Measurements from ENCODE around the gene ZNF444. TPM values are rescaled to one million over a fixed set of nuclear protein-coding genes. Genes with fewer than 3 reads are reported as not detected.

ZNF444 gene
- total RNA-seq, 1 experiment from 2014 or later = 92.2 TPM

- H3K27me3 ChIP-seq (replicated peaks; ENCODE audit: control insufficient read depth, insufficient read depth, low read length) = no peaks in the 10 kb centered on the region
- Mint-ChIP-seq H3K36me3 (ENCODE audit: insufficient read depth, unreplicated experiment) (peaks cover under 1% of the 10 kb centered on the region), H3K9me3 (ENCODE audit: unreplicated experiment) (peaks cover 6% of the 10 kb centered on the region), H3K4me3 (ENCODE audit: unreplicated experiment) (peak overlapping the region; percentile 12), H3K4me1 (ENCODE audit: low read depth, unreplicated experiment) (peaks cover 30% of the 10 kb centered on the region), H3K27ac (ENCODE audit: unreplicated experiment) (peak overlapping the region; percentile 86), H3K27me3 (ENCODE audit: insufficient read depth, unreplicated experiment) (no peaks in the 10 kb centered on the region)
- H3K4me3 ChIP-seq (ENCODE audit: low read depth, low read length) = no peak overlapping the region
- ChIA-PET POLR2A (no interaction called here), CTCF (no interaction called here)
- DNase-seq = no peak
- no peaks in the 10 kb centered on the region for H3K9me3 ChIP-seq
- no peak for TF ChIP-seq CTCF (IDR thresholded peaks at IDR 0.05; ENCODE audit: insufficient read depth in 1 of 2, low read depth in 1 of 2, low read length in 1 of 2, severe bottlenecking in 1 of 2, unreplicated experiment in 1 of 2)
- intact Hi-C loops (cut with micrococcal nuclease; ENCODE audit: unreplicated experiment) = no loop called here
- H3K36me3 ChIP-seq (ENCODE audit: control insufficient read depth, insufficient read depth, low read length) = no peaks in the 10 kb centered on the region
- peaks cover 18% of the 10 kb centered on the region for H3K4me1 ChIP-seq
- BruUV-seq (replicated peaks) = no TSS peak
Observed at GRCh38 chr19:56134654-56134921, 6.5 kb upstream of the ZNF444 start.

GRCh38 chr19:56136362-56136761 lies 4.7 kb upstream of the ZNF444 start:
- H3K36me3 ChIP-seq (ENCODE audit: control insufficient read depth, insufficient read depth, low read length) = no peaks in the 10 kb centered on the region
- no TSS peak for BruUV-seq (replicated peaks)
- Mint-ChIP-seq H3K27ac (ENCODE audit: unreplicated experiment) (no peak overlapping the region), H3K27me3 (ENCODE audit: insufficient read depth, unreplicated experiment) (no peaks in the 10 kb centered on the region), H3K4me3 (ENCODE audit: unreplicated experiment) (no peak overlapping the region), H3K36me3 (ENCODE audit: insufficient read depth, unreplicated experiment) (peaks cover 17% of the 10 kb centered on the region), H3K9me3 (ENCODE audit: unreplicated experiment) (peaks cover 6% of the 10 kb centered on the region), H3K4me1 (ENCODE audit: low read depth, unreplicated experiment) (peaks cover 37% of the 10 kb centered on the region)
- H3K9me3 ChIP-seq = no peaks in the 10 kb centered on the region
- intact Hi-C loops (cut with micrococcal nuclease; ENCODE audit: unreplicated experiment) = no loop called here
- peaks cover 22% of the 10 kb centered on the region for H3K4me1 ChIP-seq
- H3K4me3 ChIP-seq (ENCODE audit: low read depth, low read length) = no peak overlapping the region
- DNase-seq = no peak
- no peaks in the 10 kb centered on the region for H3K27me3 ChIP-seq (replicated peaks; ENCODE audit: control insufficient read depth, insufficient read depth, low read length)
- CTCF ChIA-PET = no interaction called here
- TF ChIP-seq CTCF (IDR thresholded peaks at IDR 0.05; ENCODE audit: insufficient read depth in 1 of 2, low read depth in 1 of 2, low read length in 1 of 2, severe bottlenecking in 1 of 2, unreplicated experiment in 1 of 2) = no peak
- POLR2A ChIA-PET = no interaction called here

GRCh38 chr19:56137405-56137804 lies 3.7 kb upstream of the ZNF444 start:
- Mint-ChIP-seq H3K36me3 (ENCODE audit: insufficient read depth, unreplicated experiment) (peaks cover 25% of the 10 kb centered on the region), H3K27ac (ENCODE audit: unreplicated experiment) (no peak overlapping the region), H3K9me3 (ENCODE audit: unreplicated experiment) (no peaks in the 10 kb centered on the region), H3K4me3 (ENCODE audit: unreplicated experiment) (no peak overlapping the region), H3K27me3 (ENCODE audit: insufficient read depth, unreplicated experiment) (no peaks in the 10 kb centered on the region), H3K4me1 (ENCODE audit: low read depth, unreplicated experiment) (peaks cover 27% of the 10 kb centered on the region)
- POLR2A ChIA-PET = no interaction called here
- no peak for TF ChIP-seq CTCF (IDR thresholded peaks at IDR 0.05; ENCODE audit: insufficient read depth in 1 of 2, low read depth in 1 of 2, low read length in 1 of 2, severe bottlenecking in 1 of 2, unreplicated experiment in 1 of 2)
- no peaks in the 10 kb centered on the region for H3K36me3 ChIP-seq (ENCODE audit: control insufficient read depth, insufficient read depth, low read length)
- intact Hi-C loops (cut with micrococcal nuclease; ENCODE audit: unreplicated experiment) = no loop called here
- H3K9me3 ChIP-seq = no peaks in the 10 kb centered on the region
- H3K4me3 ChIP-seq (ENCODE audit: low read depth, low read length) = no peak overlapping the region
- no TSS peak for BruUV-seq (replicated peaks)
- DNase-seq = no peak
- CTCF ChIA-PET = no interaction called here
- no peaks in the 10 kb centered on the region for H3K27me3 ChIP-seq (replicated peaks; ENCODE audit: control insufficient read depth, insufficient read depth, low read length)
- H3K4me1 ChIP-seq = peaks cover 15% of the 10 kb centered on the region

Data from Caco-2 (cell line).